ENCODE data around the gene PDZD8. TPM values are rescaled to one million over a fixed set of nuclear protein-coding genes. Genes with fewer than 3 reads are reported as not detected.

PDZD8 gene
- polyA plus RNA-seq, 1 donor from 2014 or later: 16.3 TPM

DNA sequence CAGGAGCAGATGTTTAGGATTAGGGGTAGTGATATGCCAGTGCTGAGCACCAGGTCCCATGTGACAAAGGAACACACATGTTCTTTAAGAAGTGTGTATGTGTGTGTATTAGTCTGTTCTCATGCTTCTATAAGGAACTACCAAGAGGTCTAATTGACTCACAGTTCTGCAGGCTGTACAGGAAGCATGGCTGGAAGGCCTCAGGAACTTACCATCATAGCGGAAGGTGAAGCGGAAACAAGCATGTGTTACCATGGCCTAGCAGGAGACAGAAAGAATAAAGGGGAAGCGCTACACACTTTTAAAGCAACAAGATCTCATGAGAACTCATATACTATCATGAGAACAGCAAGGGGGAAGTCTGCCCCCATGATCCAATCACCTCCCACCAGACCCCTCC lies 22.8 kb upstream of the PDZD8 start:
- H3K79me2 ChIP-seq (replicated peaks; ENCODE audit: insufficient read depth, low read length): no peaks in the 10 kb centered on the region
- H3K9me3 ChIP-seq (ENCODE audit: low read length): no peaks in the 10 kb centered on the region
- H3K36me3 ChIP-seq (ENCODE audit: insufficient read depth, low read length): no peaks in the 10 kb centered on the region
- no peak overlapping the region for H2AFZ ChIP-seq (ENCODE audit: low read depth, low read length)
- no peak overlapping the region for H3K27ac ChIP-seq (ENCODE audit: low read length)
- TF ChIP-seq EP300 (conservative IDR thresholded peaks at IDR 0.05; ENCODE audit: poor library complexity, severe bottlenecking) (no peak), EZH2 (IDR thresholded peaks at IDR 0.05; ENCODE audit: borderline replicate concordance, insufficient read depth, low read length, poor library complexity, severe bottlenecking) (no peak), REST (IDR thresholded peaks at IDR 0.05; ENCODE audit: borderline replicate concordance) (no peak), MXI1 (conservative IDR thresholded peaks at IDR 0.05; ENCODE audit: poor library complexity, severe bottlenecking) (no peak), RAD21 (conservative IDR thresholded peaks at IDR 0.05) (no peak), POLR2AphosphoS5 (IDR thresholded peaks at IDR 0.05) (no peak), SMC3 (conservative IDR thresholded peaks at IDR 0.05; ENCODE audit: poor library complexity) (no peak), TAF1 (IDR thresholded peaks at IDR 0.05; ENCODE audit: low read depth) (no peak)
- TF ChIP-seq, protein P1, sequence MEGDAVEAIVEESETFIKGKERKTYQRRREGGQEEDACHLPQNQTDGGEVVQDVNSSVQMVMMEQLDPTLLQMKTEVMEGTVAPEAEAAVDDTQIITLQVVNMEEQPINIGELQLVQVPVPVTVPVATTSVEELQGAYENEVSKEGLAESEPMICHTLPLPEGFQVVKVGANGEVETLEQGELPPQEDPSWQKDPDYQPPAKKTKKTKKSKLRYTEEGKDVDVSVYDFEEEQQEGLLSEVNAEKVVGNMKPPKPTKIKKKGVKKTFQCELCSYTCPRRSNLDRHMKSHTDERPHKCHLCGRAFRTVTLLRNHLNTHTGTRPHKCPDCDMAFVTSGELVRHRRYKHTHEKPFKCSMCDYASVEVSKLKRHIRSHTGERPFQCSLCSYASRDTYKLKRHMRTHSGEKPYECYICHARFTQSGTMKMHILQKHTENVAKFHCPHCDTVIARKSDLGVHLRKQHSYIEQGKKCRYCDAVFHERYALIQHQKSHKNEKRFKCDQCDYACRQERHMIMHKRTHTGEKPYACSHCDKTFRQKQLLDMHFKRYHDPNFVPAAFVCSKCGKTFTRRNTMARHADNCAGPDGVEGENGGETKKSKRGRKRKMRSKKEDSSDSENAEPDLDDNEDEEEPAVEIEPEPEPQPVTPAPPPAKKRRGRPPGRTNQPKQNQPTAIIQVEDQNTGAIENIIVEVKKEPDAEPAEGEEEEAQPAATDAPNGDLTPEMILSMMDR (IDR thresholded peaks at IDR 0.05; ENCODE audit: poor library complexity, severe bottlenecking): no peak
- no peaks in the 10 kb centered on the region for H3F3A ChIP-seq (ENCODE audit: insufficient read depth, low read length, poor library complexity, severe bottlenecking)
- no peak overlapping the region for H3K4me3 ChIP-seq (ENCODE audit: low read length)
- no peaks in the 10 kb centered on the region for H4K20me1 ChIP-seq (ENCODE audit: insufficient read depth)
- no peak overlapping the region for H3K4me2 ChIP-seq (ENCODE audit: low read length)
- no peak overlapping the region for H3K9ac ChIP-seq (ENCODE audit: low read length)
- no peaks in the 10 kb centered on the region for H3K27me3 ChIP-seq (ENCODE audit: insufficient read depth, low read depth, low read length)
- no peaks in the 10 kb centered on the region for H3K9me2 ChIP-seq (ENCODE audit: insufficient read depth, low read length)

DNA sequence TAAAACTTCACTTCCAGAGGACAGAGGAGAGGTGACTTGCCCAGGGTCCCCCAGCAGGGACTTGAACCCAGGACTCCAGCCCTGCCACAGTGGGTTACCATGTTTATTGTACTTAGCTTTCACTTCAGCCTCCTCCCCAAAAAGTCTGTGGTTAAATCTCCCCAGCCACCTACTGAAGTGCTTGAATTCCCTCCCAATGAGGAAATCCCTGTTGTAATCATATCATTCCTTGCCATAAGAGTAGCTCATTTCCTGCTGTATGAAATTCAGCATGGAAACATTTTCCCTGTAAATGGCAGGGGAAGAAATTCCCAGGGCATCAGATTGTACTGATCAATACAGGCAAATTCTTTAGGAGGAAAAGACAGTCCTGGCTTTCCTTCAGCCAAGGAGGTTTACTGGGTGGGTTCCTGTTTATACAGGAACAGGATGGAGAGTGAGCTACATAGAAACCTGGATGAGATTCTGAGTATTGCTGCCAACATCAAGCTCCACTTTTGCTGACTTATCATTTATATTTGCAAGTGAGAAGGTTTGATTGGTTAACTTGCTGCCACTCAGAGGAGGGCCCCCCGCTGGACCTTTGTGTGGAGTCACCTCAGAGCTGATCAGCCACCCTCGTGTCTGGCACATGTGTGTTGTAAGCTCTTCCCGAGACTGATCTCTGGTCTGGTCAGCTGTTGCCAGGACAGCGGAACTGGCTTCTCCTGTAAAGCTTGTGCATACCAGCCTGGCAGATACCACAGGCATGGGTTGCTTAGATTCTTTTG lies 16.4 kb upstream of the PDZD8 start:
- H3K9ac ChIP-seq (ENCODE audit: low read length): no peak overlapping the region
- no peaks in the 10 kb centered on the region for H3K27me3 ChIP-seq (ENCODE audit: insufficient read depth, low read depth, low read length)
- no peaks in the 10 kb centered on the region for H3K36me3 ChIP-seq (ENCODE audit: insufficient read depth, low read length)
- H3K79me2 ChIP-seq (replicated peaks; ENCODE audit: insufficient read depth, low read length): no peaks in the 10 kb centered on the region
- H3K4me3 ChIP-seq (ENCODE audit: low read length): no peak overlapping the region
- no peak overlapping the region for H2AFZ ChIP-seq (ENCODE audit: low read depth, low read length)
- no peaks in the 10 kb centered on the region for H3F3A ChIP-seq (ENCODE audit: insufficient read depth, low read length, poor library complexity, severe bottlenecking)
- H3K9me3 ChIP-seq (ENCODE audit: low read length): no peaks in the 10 kb centered on the region
- TF ChIP-seq, protein P1 (IDR thresholded peaks at IDR 0.05; ENCODE audit: poor library complexity, severe bottlenecking): no peak
- TF ChIP-seq EZH2 (IDR thresholded peaks at IDR 0.05; ENCODE audit: borderline replicate concordance, insufficient read depth, low read length, poor library complexity, severe bottlenecking) (no peak), POLR2AphosphoS5 (IDR thresholded peaks at IDR 0.05) (no peak), SMC3 (conservative IDR thresholded peaks at IDR 0.05; ENCODE audit: poor library complexity) (no peak), MXI1 (conservative IDR thresholded peaks at IDR 0.05; ENCODE audit: poor library complexity, severe bottlenecking) (no peak), RAD21 (conservative IDR thresholded peaks at IDR 0.05) (no peak), TAF1 (IDR thresholded peaks at IDR 0.05; ENCODE audit: low read depth) (no peak), EP300 (conservative IDR thresholded peaks at IDR 0.05; ENCODE audit: poor library complexity, severe bottlenecking) (no peak)
- no peak overlapping the region for H3K27ac ChIP-seq (ENCODE audit: low read length)
- no peaks in the 10 kb centered on the region for H3K9me2 ChIP-seq (ENCODE audit: insufficient read depth, low read length)
- no peak overlapping the region for H3K4me2 ChIP-seq (ENCODE audit: low read length)
- H4K20me1 ChIP-seq (ENCODE audit: insufficient read depth): no peaks in the 10 kb centered on the region
